ENCODE measurements around the gene EML1.

The EML1 gene

GRCh38 chr14:99807413-99808153, 14.4 kb downstream of the EML1 start:
- no peak for DNase-seq

- no peak for DNase-seq
These were observed 14.9 kb downstream of the EML1 start for GRCh38 chr14:99808154-99808505.

- no peak for DNase-seq
These were observed 15.3 kb downstream of the EML1 start for GRCh38 chr14:99808515-99808914.

- DNase-seq, result no peak
These were observed 16.1 kb downstream of the EML1 start for GRCh38 chr14:99809360-99809759.

GRCh38 chr14:99809859-99810558, 16.8 kb downstream of the EML1 start:
- no peak for DNase-seq

- no peak for DNase-seq
These were observed 17.3 kb downstream of the EML1 start for GRCh38 chr14:99810559-99810874.

GRCh38 chr14:99812096-99812750, 19.0 kb downstream of the EML1 start:
- no peak for DNase-seq

GRCh38 chr14:99812892-99813291, 19.7 kb downstream of the EML1 start:
- no peak for DNase-seq

- no peak for DNase-seq
These were observed 22.5 kb downstream of the EML1 start for GRCh38 chr14:99815696-99816095.

GRCh38 chr14:99816217-99816616, 23.0 kb downstream of the EML1 start:
- no peak for DNase-seq

- no peak for DNase-seq
These were observed 23.4 kb downstream of the EML1 start for GRCh38 chr14:99816642-99817041.

- DNase-seq, result no peak
These were observed 24.1 kb downstream of the EML1 start for GRCh38 chr14:99817331-99817730.

GRCh38 chr14:99818503-99819036, 25.4 kb downstream of the EML1 start:
- peak in 1 of 2 experiments; percentile 24 for DNase-seq

- DNase-seq, result peak; percentile 38 to 41
These were observed 26.3 kb downstream of the EML1 start for GRCh38 chr14:99819514-99819913.

- DNase-seq, result no peak
These were observed 27.6 kb downstream of the EML1 start for GRCh38 chr14:99820702-99821331.

GRCh38 chr14:99821519-99822508, 28.6 kb downstream of the EML1 start:
- DNase-seq, result peak in 1 of 2 experiments; percentile 19

- no peak for DNase-seq
These were observed 29.7 kb downstream of the EML1 start for GRCh38 chr14:99822800-99823455.

- DNase-seq, result no peak
These were observed 31.6 kb downstream of the EML1 start for GRCh38 chr14:99824776-99825175.

- DNase-seq, result no peak
These were observed 36.2 kb downstream of the EML1 start for GRCh38 chr14:99829450-99829849.

GRCh38 chr14:99831303-99831702, 38.1 kb downstream of the EML1 start:
- no peak for DNase-seq

GRCh38 chr14:99831903-99832685, 38.9 kb downstream of the EML1 start:
- DNase-seq, result no peak
